Raji (cell line): ENCODE results near the gene ANKH.

Experiments used
- POLR2A ChIP-seq: IDR thresholded peaks from 2 replicates; pipeline ENCODE4 v1.6.1; 2011; ENCODE audit warnings: low read depth, low read length, control low read depth; ENCODE audit not compliant: insufficient read depth

Gene ANKH

GRCh38 chr5:14745188-14745563 is 126.4 kb downstream of the ANKH start:
- no peak for TF ChIP-seq POLR2A

- no peak for TF ChIP-seq POLR2A
These were observed 127.0 kb downstream of the ANKH start for GRCh38 chr5:14744296-14745187.

DNA sequence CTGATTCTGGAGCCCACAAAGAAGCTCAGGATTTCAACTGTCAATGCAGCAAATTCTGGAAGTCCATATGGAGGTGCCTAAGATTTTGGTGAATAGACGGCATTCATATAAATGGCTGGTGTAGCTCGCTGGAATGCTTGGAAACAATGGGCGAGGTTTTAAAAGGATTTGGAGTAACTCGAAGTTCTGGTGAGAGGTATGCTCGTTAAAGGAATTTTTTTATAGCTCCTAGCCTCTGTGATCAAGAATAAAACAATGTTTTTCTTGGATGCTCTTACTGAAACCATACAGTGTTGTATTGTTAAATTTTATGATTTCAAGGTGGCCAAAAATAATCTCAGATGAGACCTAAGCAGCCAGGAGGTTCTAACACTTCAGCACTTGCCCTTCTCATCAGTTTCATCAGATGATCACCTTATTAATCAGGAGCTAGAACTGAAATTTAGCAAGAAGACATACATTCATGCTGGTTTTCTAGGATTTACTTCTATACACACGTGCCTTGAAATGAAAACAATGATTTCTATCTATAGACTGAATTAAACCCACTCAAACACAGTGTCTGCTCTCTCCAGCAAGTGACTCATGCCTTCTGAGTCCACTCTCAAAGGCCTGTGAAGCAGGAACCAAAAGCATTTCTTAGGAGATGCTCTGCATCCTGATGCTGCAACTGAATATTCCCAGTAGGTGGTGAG is 127.8 kb downstream of the ANKH start:
- TF ChIP-seq POLR2A, result no peak

DNA sequence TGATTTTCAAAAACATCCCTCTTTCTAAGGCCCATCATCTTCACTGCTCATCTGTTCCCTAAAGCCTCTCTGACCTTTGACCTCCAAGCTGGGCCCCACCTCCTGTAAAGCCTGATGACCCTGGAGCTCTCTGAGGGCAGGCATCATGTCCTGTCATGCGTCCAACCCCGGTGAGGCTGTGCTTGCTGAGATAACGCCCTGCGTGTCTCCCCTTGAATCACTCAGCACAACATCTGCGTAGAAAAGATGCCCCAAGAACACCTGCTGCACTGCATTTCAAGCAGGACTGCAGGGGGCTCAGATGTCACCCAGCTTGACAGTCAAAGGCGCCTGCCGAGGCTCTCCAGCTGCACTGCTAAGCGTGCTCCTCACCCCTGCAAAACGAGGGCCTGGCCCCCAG is 129.1 kb downstream of the ANKH start:
- no peak for TF ChIP-seq POLR2A

GRCh38 chr5:14741801-14742440 is 129.7 kb downstream of the ANKH start:
- no peak for TF ChIP-seq POLR2A

DNA sequence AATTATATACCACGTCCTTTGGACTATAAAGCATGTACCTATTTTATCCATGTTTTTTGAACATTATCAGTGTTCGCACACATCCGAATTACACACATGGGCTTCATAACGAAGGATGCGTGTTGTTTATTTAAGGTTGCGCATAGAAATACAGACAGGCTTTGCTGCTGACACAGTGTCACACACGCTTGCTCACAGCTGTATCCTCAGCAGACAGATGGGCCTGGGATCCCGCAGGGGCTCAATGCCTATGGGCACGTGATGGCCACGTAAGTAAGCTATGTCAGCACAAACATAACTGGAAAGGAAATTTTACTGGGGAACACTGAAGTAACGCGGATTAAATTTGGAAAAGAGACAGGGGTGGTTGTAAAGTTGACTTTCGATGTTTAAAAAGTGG is 130.4 kb downstream of the ANKH start:
- TF ChIP-seq POLR2A, result no peak

GRCh38 chr5:14739981-14740380 is 131.6 kb downstream of the ANKH start:
- TF ChIP-seq POLR2A, result no peak

DNA sequence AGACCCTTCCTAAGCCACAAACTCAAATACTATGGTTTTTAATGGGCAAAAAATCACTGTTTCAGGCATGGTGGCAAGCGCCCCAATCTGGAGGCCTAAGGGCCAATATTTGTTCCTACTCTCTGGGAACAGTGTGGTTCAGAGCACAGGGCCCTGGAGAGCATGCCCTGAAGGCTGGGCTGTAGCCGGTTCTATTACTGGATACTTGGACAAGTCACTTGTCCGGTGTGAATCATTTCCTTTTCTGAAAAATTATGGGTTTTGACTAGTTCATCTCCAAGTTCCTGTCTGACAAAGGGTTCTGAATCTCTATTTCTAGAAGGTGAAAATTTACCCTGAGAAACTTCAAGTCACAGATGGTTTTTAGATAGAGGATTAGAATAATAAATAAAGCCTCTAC is 132.0 kb downstream of the ANKH start:
- no peak for TF ChIP-seq POLR2A

- no peak for TF ChIP-seq POLR2A
These were observed 133.5 kb downstream of the ANKH start for GRCh38 chr5:14738050-14738449.

DNA sequence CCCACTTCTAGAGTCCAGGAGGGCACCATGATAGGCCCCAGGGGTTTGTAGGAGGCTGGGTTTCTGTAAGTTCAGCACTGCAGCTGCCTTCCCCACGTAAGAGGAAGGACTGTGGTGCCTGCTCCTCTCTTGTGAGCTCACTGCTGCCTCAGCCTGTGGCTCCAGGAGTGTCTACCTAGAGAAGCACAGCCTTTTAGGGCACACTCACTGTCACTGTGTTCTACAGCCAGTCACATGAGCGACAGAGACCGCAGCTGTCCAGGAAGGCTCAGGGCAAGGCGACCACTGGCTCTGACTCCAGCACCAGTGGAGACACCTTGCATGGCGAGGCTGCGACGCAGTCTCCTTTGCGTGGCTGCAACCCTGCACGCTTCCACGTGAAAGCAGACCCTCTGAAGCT is 134.3 kb downstream of the ANKH start:
- TF ChIP-seq POLR2A, result no peak

DNA sequence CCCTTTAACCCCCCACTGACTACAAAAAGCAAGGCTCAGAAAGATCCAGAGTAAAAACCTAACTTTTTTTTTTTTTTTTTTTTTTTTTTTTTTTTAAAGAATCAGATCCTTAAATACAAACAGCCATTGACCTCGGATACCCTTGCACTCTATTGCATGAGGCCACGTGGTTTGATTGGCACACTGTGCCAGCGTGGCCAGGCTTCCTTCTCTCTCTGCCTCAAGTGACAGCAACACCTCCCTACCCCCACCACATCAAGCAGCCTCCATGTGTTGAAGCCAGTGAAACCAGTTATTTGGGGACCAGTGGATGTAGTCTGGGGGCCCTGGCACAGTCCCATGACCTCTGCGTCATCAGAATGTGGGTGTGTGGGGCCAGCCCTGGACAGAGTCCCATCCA is 135.6 kb downstream of the ANKH start:
- no peak for TF ChIP-seq POLR2A

GRCh38 chr5:14734396-14734795 is 137.2 kb downstream of the ANKH start:
- TF ChIP-seq POLR2A, result no peak

DNA sequence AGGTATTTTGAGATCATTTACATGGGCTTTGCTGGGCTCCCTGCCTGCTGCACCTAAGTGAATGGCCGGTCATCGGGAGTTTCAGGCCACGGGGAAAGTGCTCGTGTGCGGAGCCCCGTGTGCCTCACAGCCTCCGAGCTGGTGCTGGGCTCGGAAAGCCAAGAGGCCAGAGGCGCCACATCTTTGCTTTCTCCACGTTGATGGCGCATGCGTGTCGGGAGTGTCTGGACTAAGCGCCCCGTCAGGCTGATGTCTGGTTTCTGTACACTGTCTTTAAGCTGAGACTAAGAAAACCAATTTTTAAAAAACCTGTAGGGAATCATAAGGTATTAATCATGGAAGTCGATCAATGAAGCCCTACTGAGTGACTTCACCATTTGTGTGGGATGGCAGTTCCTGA is 137.9 kb downstream of the ANKH start:
- TF ChIP-seq POLR2A, result no peak

GRCh38 chr5:14732991-14733390 is 138.6 kb downstream of the ANKH start:
- TF ChIP-seq POLR2A, result no peak

DNA sequence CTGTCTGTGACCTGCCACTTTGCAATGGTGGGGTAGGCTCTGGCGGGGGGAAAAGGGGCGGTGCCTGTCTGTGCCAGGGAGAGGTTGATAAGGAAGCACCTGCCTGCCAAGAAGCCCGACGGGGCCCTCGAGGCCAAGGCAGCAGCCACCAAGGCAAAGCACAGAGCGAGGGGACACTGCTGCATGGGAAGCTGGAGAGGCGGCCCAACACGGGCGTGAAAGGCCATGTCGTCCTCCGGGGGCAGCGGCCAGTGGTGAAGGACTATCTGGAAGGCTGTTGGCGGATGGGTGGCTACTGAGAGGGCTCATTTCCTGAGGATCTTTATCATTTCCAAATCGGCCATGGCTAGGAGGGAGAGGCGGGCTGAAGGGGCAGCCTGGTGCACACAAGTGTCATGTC is 140.7 kb downstream of the ANKH start:
- no peak for TF ChIP-seq POLR2A

- no peak for TF ChIP-seq POLR2A
These were observed 141.1 kb downstream of the ANKH start for GRCh38 chr5:14730466-14730865.
